HG03442 (cell line): ENCODE data around the gene IST1.
A peak's percentile ranks its signal among the peaks of the same experiment; 100 is the strongest.

Source experiments
- ATAC-seq: cut with Tn5 transposase; IDR thresholded peaks from one replicate; pipeline ENCODE4 v1.9.1; 2021; ENCODE audit warnings: mild to moderate bottlenecking, moderate library complexity; ENCODE audit not compliant: unreplicated experiment

The IST1 gene

GRCh38 chr16:71961066-71962039, 66.0 kb downstream of the IST1 start:
- peak; percentile 68 for ATAC-seq

GRCh38 chr16:71963125-71963875, 68.0 kb downstream of the IST1 start:
- ATAC-seq, result no peak

- no peak for ATAC-seq
Measured at GRCh38 chr16:71965223-71965622, 69.9 kb downstream of the IST1 start.

GRCh38 chr16:71966932-71967331, 71.6 kb downstream of the IST1 start:
- ATAC-seq, result no peak

GRCh38 chr16:71969353-71969752, 74.0 kb downstream of the IST1 start:
- no peak for ATAC-seq

- ATAC-seq, result no peak
Measured at GRCh38 chr16:71971571-71971970, 76.2 kb downstream of the IST1 start.

- ATAC-seq, result no peak
Measured at GRCh38 chr16:71972356-71972755, 77.0 kb downstream of the IST1 start.

- ATAC-seq, result no peak
Measured at GRCh38 chr16:71973001-71973400, 77.7 kb downstream of the IST1 start.

GRCh38 chr16:71974068-71974818, 78.9 kb downstream of the IST1 start:
- ATAC-seq, result no peak
